Tongue (tissue), 2 donors: ENCODE results near the gene EFCAB13. TPM values are rescaled to one million over a fixed set of nuclear protein-coding genes. Genes with fewer than 3 reads are reported as not detected.
A peak's percentile ranks its signal among the peaks of the same experiment; 100 is the strongest.

ENCODE experiments used
- DNase-seq: peaks from one replicate; pipeline ENCODE4 v3.0.0-alpha.2; 2015
- total RNA-seq: library from RNA; depleted of rRNA; stranded (reverse); fragments of >200 nt; gene quantifications from one replicate; pipeline ENCODE4 v1.2.3, GENCODE V29; 2014

EFCAB13 gene, protein sequence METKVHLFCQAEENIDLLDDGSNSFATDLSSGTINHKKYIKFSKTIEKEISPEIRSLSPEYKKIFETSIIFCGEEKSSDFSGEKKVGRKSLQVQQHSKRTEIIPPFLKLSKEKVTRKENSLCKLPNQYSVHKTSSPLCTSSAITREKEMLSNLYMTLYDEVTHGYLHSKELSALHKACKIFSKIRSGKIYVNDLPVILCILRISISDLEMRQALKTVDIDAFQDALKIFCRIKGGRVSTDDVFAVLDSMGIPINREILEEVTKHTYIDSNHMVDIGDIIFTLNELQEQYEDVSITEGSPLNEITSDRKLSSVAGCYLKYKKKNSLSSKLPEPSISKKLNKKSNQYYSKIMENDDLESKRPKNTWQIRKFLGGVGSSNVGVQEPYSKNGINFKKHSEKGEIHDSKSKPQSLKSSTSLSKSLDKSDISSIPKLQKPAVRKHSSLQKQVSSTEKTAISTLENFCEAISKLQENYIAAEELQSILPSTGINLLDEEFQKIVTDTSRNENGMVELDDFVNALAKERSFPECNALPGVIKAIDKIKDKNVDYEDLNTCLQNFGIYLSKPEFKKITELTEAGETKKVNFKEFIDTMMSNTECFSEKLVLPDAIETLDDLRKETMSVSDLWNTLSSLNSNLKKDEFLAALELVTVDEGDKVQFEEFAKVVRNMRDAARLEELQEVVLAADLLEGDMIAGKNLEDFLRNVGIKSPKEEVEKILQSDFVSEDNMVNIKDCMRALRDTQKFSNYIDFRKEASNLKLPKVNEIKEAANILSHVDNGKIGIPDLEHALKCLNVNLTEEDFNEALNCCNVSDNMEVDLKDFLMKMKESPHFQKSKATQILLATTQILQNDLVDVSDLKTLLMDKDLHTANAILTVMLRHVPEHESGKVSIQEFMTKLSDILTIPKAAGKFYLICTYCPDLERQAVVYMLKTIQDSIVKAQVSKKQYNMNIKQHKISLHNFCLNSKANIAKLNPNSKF
- 9.1 TPM for total RNA-seq

DNA sequence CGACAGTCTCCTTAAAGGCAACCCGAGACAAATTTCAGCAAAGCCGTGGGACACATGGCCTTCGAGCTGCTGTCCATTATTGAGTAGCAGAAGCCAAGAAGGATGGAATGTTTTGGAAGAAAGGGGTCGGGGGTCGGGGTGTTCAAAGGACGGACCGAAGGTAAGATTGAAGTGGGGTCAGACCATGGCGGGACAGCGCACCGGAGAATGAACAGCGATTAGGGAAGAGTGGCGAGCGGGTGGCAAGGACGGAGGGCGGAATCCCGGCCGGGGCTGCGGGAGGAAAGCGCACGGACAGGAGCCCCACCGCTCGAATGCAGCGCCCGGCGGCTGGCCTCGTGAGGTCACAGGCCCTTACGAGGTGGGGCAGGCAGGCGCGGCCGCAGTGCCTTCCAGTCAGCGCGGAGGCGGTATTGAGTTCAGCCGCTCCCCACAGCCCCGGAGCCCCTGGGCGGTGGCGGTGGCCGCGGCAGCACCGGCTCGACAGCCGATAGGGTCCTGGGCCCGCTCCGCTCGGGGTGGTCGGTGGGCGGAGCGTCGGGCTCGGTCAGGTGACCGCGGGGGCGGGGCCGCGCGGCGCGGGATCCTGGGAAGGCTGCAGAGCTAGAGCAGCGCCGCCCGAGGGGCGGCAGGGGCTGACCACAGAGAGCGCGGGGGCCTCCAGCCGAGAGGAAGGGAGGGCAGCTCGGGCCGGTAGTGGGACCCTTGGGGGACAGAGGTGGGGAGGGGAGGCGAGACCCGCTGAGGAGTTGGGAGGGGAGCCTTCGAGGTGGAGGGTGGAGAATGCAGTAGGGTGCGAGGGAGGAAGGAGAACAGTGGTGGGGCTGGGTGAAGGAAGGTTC lies at the start of gene EFCAB13:
EFCAB13 (plus strand) TSS at position 574 of the 842 bp plus-strand sequence. CDS start 4,399 bp downstream, outside the sequence.
- DNase-seq, result peak; percentile 91

DNA sequence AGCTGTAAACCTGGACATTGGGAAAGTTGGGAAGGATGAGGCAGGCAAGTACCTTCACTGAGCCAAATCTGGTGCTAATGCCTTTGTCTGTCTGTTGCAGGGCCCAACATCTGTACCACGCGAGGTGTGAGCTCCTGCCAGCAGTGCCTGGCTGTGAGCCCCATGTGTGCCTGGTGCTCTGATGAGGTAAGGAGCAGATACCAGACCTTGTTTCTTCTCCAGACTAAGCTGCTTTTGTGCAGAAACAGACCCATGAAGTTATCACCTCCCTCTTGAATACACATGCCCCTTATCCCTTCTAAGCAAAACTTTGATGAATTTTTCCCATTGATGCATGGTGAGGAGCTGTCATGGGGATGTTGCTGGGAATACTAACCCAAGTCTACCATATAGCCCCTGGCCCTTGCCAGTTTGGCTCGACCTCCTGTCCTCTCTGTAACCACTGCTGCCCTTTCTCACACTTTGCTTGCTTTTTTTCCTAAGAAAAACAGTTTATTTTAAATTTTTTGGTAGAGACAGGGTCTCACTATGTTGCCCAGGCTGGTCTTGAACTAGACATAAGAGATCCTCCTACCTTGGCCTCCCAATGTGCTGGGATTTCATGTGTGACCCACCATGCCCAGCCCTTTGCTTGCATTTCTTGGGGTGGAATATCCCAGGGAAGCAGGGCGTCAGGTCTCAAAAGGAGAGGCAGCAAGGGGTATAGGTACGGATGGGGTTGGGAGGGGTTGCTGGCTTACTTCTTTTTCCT lies 49.3 kb upstream of the EFCAB13 start:
- DNase-seq, result no peak

DNA sequence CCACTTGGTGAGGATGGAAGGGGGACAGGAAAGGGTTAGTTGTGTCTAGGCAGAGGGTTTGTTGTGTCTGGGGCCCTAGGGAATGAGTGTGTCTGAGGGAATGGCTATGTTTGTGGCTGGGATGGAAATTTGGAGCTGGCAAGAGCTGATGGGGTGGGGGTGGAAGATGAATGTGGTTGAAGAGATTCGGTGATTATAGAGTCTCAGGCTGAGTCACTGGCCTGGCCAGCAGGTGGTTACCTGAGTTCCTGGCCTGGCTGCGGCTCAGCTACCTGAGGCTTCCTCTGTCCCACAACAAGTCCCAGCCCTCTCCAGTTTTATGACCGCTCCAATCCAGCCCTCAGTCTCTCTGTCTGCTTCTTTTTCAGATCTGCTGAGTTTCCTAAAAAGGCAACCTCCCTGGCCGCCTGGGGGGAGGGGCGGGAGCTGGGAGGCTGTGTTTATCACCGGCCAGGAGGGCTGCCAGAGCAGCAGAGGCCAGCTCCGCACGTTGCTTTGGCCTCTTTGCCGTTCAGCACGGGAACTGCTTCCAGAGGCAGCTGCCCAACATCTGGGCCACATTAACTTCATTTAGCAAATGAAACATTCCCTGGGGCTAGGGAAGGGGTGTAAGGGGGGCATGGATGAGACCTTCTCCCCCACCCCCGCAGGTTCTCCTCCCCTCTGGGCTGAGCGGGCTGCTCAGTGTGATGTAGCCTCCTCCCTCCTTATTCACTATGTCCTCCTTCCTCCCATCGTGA lies 48.3 kb upstream of the EFCAB13 start:
- peak; percentile 93 for DNase-seq

DNA sequence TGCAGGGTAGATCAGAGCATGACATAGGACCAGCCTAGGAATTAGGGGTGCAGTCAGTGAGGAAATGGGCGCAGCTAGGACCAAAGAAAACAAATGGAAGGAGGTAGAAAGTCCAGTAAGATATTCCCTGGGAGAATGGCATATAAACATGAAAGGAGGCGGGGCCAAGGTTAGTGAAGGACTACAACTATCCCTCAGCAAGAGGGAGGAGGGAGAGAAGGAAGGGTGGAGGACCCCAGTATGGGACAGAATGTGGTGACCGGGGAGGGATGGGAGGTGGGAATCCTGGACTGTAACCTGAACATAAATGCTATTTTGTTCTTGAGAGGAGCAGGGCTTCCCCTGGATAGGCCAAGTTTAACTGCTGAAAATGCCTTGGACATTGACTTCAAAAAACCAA lies 47.3 kb upstream of the EFCAB13 start:
- peak; percentile 20 for DNase-seq

DNA sequence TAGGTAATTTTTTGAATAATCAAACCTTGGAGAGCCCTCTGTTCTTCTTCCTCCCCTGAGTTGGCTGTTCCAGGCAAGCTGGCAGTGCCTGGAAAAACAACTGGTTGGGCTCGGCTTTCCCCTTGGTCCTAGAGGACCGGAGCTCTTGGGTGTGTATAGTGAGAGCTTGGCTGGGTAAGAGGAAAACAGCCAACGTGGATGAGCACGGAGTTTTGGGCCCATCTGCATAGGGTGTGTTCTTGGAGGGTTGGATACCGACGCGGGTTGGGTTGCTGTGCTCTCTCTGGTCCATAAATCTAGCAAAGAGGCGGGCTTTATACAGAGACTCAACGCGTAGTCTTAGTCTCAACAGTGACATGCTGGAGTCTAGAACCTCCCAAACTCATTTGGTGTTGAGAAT lies 46.9 kb upstream of the EFCAB13 start:
- DNase-seq, result peak; percentile 87

DNA sequence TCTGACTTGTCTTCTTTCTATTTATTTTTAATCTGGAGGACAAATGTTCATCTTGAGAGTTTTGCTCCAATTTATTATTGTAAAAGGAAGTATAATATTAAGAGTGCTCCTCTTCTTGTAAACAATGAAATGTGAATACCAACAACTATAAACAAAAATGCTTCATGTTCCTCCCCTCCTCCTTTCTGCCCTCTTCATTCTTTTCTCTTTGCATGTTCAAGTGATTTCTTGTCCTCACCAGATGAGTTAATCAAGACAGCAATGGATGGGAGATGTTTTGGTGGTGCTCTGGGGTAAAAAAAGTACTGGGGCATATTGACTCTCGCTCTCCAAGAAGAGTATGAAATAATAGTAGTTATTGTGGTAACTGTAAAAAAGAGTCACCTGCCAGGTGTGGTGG lies 45.8 kb upstream of the EFCAB13 start:
- DNase-seq, result no peak

DNA sequence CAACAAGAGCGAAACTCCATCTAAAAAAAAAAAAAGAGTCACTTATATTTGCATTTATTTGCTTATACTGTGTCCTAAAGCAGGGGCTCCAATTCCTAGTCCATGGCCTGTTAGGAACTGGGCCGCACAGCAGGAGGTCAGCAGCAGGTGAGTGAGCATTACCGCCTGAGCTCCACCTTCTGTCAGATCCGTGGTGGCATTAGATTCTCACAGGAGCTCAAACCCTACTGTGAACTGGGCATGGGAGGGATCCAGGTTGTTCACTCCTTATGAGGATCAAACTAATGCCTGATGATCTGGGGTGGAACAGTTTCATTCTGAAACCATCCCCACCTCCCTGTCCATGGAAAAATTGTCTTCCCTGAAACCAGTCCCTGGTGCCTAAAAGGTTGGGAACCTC lies 45.2 kb upstream of the EFCAB13 start:
- no peak for DNase-seq

DNA sequence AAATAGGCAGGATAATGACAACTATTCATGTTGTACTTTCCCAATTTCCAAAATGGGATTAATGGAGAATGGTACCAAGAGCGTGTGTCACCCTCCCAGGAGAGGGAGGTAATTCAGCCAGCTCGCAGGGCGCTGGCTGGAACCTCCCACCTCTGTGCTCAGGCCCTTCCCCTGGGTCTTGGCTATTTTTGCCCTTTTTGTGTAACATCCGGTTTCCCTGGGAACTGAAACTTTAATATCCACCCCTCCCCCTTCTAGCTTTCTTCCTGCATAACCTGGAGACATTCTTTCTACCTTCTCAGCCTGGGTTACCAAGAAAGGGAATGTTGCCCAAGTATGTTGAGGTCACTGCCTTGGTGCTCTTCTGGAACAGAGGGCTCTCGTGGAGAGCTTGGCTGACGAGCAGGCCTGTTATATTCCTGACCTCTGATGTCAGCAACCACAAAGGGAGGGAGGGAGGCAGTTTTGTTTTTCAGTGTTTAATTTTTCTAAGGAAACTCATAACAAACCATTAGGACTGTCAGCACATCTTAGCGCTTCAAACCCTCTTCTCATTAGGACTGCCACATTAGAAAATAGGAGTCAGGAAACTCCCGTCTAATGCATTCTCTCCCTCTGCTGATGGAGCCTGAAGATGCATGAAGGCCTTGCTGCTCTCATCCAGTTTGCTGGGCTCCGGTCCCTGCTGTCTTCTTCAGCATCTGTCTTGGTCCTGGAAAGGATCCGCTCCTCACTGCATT lies 44.5 kb upstream of the EFCAB13 start:
- peak; percentile 44 for DNase-seq

DNA sequence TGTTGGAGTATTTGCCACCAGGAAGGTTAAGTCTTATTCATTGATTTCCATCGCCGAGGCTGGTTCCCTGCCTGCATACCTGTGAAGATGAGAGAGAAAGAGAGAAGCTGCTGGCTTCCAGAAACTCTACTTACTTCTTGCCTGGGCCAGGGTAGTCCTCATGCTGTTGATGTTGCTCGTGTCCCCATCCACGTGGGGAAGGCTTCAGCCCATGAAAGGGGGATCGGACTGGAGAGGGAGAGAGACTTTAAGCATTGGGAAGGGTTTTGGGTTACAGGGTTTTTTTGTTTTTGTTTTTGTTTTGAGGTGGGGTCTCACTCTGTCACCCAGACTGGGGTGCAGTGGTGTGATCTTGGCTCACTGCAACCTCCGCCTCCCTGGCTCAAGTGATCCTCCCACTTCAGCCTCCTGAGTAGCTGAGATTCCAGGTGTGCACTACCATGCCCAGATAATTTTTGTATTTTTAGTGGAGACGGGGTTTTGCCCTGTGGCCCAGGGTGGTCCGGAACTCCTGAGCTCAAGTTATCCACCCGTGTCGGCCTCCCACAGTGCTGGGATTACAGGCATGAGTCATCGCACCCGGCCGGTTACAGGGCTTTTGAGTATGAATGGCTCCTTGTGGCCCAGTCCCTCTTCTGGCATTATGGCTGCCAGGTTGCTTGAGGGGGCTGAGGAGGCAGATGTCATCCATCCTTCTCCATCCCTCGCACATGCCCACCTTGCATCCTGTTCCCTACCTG lies 43.5 kb upstream of the EFCAB13 start:
- no peak for DNase-seq

DNA sequence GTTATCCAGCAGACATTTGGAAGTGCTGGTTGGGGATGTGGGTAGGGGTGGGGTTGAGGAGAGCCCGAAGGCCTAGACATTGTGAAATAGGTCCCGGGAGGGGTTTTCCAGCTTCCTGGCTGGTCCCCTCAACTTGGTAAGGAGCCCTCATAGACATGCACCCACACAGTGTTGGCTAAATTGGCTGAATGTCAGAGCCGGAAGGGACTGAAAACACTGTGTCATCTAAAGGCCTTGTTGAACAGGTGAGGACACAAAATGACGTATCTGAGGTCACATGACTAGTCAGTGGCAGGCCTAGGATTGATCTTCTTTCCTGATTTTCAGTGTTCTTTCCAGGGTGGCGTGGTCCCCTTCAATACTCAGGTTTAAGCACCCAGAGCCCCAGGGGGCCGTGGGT lies 42.5 kb upstream of the EFCAB13 start:
- DNase-seq, result no peak

DNA sequence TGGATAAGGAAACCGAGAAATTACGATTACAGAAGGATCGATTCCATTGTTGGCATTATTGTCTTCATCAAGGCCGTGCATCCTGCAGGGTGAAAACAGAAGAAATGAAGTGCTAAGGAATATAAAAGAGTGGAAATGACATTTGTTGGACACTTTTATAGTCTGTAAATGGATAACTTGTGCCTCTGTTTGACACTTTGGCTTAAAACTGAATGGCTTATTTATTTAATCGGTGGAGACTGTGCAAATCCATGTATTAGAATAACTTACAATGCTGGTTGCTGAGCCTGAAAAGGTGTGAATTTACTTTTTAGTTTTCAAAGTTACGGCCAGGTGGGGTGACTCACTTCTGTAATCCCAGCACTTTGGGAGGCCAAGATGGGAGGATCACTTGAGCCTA lies 38.8 kb upstream of the EFCAB13 start:
- DNase-seq, result no peak

DNA sequence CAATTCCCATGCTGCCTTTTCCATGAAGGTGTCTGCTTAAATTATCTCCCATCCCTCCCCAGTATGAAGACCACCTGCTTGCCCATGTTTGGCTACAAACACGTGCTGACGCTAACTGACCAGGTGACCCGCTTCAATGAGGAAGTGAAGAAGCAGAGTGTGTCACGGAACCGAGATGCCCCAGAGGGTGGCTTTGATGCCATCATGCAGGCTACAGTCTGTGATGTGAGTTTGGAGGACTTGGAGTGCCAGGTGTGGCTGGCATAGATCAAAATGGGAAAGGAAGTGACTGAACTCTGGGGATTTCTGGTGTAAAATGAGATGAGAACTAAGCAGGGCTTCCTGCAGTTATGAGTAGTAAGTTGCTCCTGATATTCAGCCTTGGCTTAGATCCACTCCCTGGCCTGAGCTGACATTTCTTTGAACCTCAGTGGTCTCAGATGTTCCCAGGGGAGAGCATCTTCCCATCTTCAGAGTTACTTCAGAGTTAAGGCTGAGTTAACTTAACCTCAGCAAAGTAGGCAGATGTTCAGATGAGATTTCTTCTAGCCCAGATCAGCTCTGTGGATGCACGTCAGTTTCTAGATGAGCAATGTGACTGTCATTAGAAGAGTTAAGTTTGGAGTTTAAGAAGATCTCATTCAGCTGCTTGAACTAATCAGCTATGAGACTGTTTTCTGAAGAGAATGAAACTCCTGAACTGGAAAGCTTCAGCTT lies 37.4 kb upstream of the EFCAB13 start:
- no peak for DNase-seq

DNA sequence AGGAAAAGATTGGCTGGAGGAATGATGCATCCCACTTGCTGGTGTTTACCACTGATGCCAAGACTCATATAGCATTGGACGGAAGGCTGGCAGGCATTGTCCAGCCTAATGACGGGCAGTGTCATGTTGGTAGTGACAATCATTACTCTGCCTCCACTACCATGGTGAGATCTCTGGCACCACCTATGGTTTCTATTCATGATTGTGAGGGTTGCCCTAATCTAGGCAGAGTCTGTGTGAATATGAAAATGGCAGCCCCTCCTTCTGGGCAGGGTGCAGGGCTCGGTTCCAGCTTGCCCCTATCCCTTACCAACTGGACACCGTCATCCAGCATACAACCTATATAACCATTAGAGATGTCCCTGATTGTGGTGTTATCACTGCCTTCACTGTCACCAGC lies 36.7 kb upstream of the EFCAB13 start:
- DNase-seq, result no peak

DNA sequence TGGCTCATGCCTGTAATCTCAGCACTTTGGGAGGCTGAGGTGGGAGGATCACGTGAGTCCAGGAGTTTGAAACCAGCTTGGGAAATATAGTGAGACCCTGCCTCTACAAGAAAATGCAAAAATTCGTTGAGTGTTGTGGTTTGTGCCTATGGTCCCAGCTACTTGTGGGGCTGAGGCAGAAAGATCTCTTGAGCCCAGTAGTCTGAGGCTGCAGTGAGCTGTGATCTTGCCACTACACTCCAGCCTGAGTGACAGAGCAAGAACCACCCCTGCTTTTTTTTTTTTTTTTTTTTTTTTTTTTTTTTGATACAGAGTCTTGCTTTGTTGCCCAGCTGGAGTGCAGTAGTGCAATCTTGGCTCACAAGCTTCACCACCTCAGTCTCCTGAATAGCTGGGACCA lies 36.1 kb upstream of the EFCAB13 start:
- DNase-seq, result no peak

DNA sequence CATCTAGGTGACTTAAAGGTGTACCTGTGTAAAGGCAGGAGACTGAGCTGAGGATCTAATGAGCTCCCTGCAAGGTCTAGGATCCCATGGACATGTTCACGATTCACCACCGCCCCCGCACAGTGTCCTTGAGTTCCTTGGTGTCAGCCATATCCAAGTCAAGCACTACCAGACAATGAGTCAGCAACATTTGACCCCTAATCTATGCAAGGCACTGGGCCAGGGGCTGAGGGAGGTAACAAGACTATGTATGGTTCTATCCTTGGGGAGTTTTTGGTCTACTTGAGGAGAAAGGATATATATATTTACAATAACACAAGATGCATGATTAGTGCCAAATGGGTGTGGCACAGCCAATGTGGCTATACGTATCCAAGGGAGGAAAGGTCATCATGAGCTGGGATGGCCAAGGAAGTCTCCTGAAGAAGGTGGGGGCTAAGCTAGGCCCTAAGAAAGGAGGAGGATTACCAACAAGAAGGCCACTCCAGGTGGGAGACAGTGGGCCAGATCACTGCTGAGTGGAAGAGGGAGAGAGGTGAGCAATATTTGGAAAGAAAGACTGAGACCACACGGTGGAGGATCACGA lies 35.1 kb upstream of the EFCAB13 start:
- no peak for DNase-seq

DNA sequence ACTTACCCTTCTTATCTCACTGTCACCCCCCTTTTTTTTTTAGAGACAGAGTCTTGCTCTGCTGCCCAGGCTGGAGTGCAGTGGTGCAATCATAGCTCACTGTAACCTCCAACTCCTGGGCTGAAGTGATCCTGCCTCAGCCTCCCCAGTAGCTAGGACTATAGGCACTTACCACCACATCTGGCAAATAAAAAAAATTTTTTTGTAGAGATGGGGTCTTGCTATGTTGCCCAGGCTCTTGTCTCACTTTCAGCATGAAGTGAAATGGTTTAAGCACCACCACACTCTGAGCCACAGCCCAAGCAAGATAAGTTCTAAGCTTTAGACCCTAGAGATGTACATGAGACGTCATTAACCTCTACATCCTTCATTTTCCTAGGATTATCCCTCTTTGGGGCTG lies 34.5 kb upstream of the EFCAB13 start:
- DNase-seq, result no peak

DNA sequence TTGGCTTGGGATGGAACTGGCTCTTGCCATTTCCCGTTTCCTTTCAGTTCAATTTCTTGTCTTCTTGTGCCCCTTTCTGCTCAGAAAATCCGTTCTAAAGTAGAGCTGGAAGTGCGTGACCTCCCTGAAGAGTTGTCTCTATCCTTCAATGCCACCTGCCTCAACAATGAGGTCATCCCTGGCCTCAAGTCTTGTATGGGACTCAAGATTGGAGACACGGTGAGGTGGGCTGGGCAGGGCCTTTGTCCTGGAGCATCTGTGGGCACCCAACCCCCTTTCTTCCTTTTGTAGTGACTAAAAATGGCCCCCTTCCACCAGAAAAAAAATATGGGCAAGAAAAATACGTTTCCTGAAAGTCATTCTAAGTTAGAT lies 32.9 kb upstream of the EFCAB13 start:
- DNase-seq, result no peak

DNA sequence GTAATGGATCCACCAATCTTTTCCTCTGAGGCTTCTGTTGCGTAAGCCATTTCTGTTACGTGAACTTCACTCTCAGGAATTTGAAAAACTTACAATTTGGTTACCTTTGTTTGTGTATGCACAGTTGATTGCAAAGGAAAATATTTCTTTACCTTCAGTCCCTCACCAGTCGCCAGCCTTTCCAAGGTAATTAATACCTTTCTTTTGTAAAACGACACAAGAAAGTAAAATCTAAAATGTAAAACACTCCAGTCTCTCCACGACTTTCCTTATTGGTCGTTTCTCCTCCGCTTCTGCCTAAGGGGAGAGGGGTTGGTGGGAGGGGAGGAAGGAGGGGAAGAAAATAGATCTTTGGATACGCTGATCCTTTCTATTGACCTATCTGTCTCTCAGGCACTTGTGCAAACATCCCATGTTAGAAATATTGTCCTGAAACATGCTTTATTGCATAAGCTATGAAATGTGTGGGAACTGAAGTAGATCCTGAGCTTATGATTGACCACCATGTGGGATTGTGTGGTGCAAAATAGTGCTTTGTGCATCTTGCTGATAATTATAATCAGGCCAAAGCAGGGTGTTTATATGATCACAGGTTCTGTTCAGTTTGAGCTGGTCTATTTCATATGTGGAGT lies 32.4 kb upstream of the EFCAB13 start:
- DNase-seq, result no peak
